RWPE2 (cell line): ENCODE results near the gene LRRC28.

Experiments used
- ATAC-seq: fragments of 200-7000 bp; cut with Tn5 transposase; 3 replicates; pipeline ENCODE4 v1.9.1; 2021; ENCODE audit warnings: low read depth
- DNase-seq: peaks from one replicate; pipeline ENCODE4 v3.0.0-alpha.2; 2020; ENCODE audit warnings: low spot score
- H3K27ac ChIP-seq: fragments of 450-650 bp; 2 replicates; pipeline ENCODE4 v1.5.1; 2017; ENCODE audit warnings: mild to moderate bottlenecking; ENCODE audit not compliant: poor library complexity, severe bottlenecking
- H3K27me3 ChIP-seq: fragments of 250-450 bp; sonication (Bioruptor Pico); 2 replicates; pipeline ENCODE4 v1.5.1; 2021; ENCODE audit warnings: mild to moderate bottlenecking, moderate library complexity; ENCODE audit not compliant: insufficient read depth, poor library complexity, severe bottlenecking
- H3K36me3 ChIP-seq: fragments of 250-450 bp; sonication (Bioruptor Pico); 2 replicates; pipeline ENCODE4 v1.5.1; 2020; ENCODE audit warnings: low read depth, mild to moderate bottlenecking, moderate library complexity
- H3K4me1 ChIP-seq: fragments of 250-450 bp; sonication (Bioruptor Pico); 2 replicates; pipeline ENCODE4 v1.5.1; 2021; ENCODE audit warnings: mild to moderate bottlenecking, moderate library complexity; ENCODE audit not compliant: insufficient read depth, poor library complexity, severe bottlenecking
- H3K4me3 ChIP-seq: fragments of 250-450 bp; sonication (Bioruptor Pico); 2 replicates; pipeline ENCODE4 v1.5.1; 2021; ENCODE audit warnings: mild to moderate bottlenecking, moderate library complexity; ENCODE audit not compliant: severe bottlenecking
- H3K9me3 ChIP-seq: fragments of 250-450 bp; sonication (Bioruptor Pico); 2 replicates; pipeline ENCODE4 v1.5.1; 2021; ENCODE audit warnings: mild to moderate bottlenecking, moderate library complexity; ENCODE audit not compliant: severe bottlenecking
- CTCF ChIP-seq: fragments of 450-650 bp; IDR thresholded peaks from one replicate; pipeline ENCODE4 v1.5.1; 2017; ENCODE audit warnings: mild to moderate bottlenecking, moderate library complexity; ENCODE audit not compliant: poor library complexity, severe bottlenecking

Gene LRRC28

GRCh38 chr15:99385005-99385669 is 133.9 kb downstream of the LRRC28 start:
- no peak overlapping the region for H3K4me3 ChIP-seq
- H3K27me3 ChIP-seq, result no peaks in the 10 kb centered on the region
- ATAC-seq (no peak), DNase-seq (no peak)
- no peaks in the 10 kb centered on the region for H3K4me1 ChIP-seq
- no peaks in the 10 kb centered on the region for H3K9me3 ChIP-seq
- H3K36me3 ChIP-seq, result no peaks in the 10 kb centered on the region
- no peak for TF ChIP-seq CTCF
- H3K27ac ChIP-seq, result no peak overlapping the region

GRCh38 chr15:99385865-99386264 is 134.6 kb downstream of the LRRC28 start:
- DNase-seq (no peak), ATAC-seq (no peak)
- Histone ChIP-seq H3K4me1 (no peaks in the 10 kb centered on the region), H3K27ac (no peak overlapping the region), H3K27me3 (no peaks in the 10 kb centered on the region), H3K4me3 (no peak overlapping the region), H3K36me3 (no peaks in the 10 kb centered on the region), H3K9me3 (no peaks in the 10 kb centered on the region)
- TF ChIP-seq CTCF, result no peak

GRCh38 chr15:99386391-99386790 is 135.1 kb downstream of the LRRC28 start:
- Histone ChIP-seq H3K9me3 (peaks cover 1% of the 10 kb centered on the region), H3K36me3 (no peaks in the 10 kb centered on the region), H3K27me3 (no peaks in the 10 kb centered on the region), H3K4me3 (no peak overlapping the region), H3K4me1 (no peaks in the 10 kb centered on the region), H3K27ac (no peak overlapping the region)
- TF ChIP-seq CTCF, result no peak
- ATAC-seq (no peak), DNase-seq (no peak)

- DNase-seq (no peak), ATAC-seq (no peak)
- no peak overlapping the region for H3K27ac ChIP-seq
- no peak overlapping the region for H3K4me3 ChIP-seq
- no peak for TF ChIP-seq CTCF
- H3K9me3 ChIP-seq, result peaks cover 7% of the 10 kb centered on the region
- no peaks in the 10 kb centered on the region for H3K27me3 ChIP-seq
- H3K36me3 ChIP-seq, result no peaks in the 10 kb centered on the region
- H3K4me1 ChIP-seq, result no peaks in the 10 kb centered on the region
Measured at GRCh38 chr15:99387421-99388168, 136.3 kb downstream of the LRRC28 start.

GRCh38 chr15:99390667-99391066 is 139.4 kb downstream of the LRRC28 start:
- Histone ChIP-seq H3K9me3 (peaks cover 7% of the 10 kb centered on the region), H3K4me1 (no peaks in the 10 kb centered on the region), H3K36me3 (no peaks in the 10 kb centered on the region), H3K27ac (no peak overlapping the region), H3K27me3 (no peaks in the 10 kb centered on the region), H3K4me3 (no peak overlapping the region)
- DNase-seq (no peak), ATAC-seq (no peak)
- no peak for TF ChIP-seq CTCF
